Inferior parietal cortex (tissue), 1 donor: Measurements from ENCODE around the gene MYO1H.
"Not testable (repeated sequence)": the region's sequence is repeated elsewhere in the genome, so short reads cannot be mapped to it uniquely, and the experiment has no call there.

Experiments
- DNase-seq: peaks from one replicate; pipeline ENCODE4 v3.0.0-alpha.2; 2016; ENCODE audit errors: extremely low spot score

Gene MYO1H

DNA sequence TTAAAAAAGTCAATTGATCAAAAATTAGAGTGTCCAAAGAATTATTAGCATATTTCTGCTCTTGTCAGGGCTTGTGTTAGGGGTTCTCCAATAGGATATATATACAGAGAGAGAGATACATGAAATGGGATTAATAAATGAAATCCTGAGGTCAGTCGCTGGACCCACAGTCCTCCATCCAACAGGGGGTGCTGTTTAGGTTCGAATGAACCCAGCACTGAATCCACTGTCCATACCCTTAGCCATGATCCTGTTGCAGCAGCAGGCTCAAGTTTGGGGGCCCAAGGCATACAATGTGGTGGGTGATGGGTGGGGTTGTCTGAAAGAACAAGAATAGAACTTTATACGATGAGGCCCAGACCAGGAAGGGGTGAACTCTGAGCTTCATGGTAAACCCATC is 780 bp upstream of the MYO1H start:
- no peak for DNase-seq

GRCh38 chr12:109352184-109352583 is 4.5 kb downstream of the MYO1H start:
- no peak for DNase-seq

DNA sequence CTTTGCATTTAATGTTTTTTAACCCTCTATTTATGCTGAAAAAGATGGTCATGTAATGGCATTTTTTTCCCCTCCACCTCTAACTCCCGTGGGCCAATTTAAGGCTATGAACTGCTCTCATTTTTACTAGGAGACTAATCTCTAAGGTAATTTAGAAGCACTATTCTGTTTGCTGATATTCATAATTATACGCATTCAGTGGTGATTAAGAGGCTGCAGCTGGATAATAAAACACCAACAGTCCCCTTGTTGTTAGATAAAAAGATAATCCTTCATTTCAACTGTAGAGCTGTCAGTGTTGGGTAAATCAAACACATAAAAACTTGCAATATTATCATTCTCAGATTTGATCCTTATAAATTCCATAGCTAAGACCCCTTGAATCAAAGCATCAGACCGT is 8.9 kb downstream of the MYO1H start:
- no peak for DNase-seq

DNA sequence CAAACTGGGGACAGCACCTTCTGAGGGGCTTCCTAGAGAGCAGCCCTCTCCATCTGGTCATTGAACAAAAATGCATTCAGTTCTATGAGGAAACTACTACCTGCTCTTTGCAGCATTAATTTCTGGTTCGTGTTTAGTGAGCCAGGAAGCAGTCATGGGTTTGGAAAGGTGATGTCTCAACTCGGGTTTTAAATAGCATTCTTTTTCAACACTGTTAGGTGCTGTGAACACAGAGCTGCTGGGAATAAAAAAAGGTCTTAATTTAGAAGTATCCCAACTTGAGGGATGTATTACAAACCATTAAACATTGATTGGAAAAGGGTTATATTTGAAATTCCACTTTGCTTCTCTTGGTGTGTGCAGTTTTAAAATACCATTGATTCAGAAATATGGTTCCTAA is 9.3 kb downstream of the MYO1H start:
- DNase-seq = no peak

- DNase-seq = no peak
Measured at GRCh38 chr12:109358154-109358869, 10.6 kb downstream of the MYO1H start.

DNA sequence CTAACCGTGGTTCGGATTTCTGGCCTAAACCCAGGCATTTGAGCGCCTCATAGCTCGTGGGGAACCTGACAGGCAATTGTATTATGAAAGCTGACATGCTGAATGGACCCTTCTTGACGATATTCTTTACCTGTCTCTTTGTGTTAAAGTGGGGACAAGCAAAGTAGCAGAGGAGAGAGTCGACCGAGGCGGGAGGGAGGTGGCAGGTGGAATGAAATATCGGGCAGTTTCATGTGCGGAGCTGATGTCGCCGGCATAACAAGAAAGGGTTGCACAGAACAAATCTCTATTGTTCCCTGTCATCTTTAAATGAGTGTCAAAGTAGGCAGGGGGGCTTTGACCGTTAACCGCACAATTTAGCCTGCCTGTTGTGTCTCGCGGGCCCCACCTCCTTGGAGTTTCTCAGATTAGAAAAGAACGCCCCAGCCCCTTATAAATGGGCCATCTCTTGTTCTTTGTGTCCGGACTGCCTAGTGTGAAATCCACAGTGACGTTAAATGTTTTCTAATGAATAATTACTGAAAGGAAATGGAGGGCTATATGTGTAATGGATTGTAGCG is 11.5 kb downstream of the MYO1H start:
- no peak for DNase-seq

- no peak for DNase-seq
Measured at GRCh38 chr12:109369831-109370230, 22.1 kb downstream of the MYO1H start.

- no peak for DNase-seq
Measured at GRCh38 chr12:109377139-109377685, 29.5 kb downstream of the MYO1H start.

- no peak for DNase-seq
Measured at GRCh38 chr12:109378569-109378968, 30.9 kb downstream of the MYO1H start.

DNA sequence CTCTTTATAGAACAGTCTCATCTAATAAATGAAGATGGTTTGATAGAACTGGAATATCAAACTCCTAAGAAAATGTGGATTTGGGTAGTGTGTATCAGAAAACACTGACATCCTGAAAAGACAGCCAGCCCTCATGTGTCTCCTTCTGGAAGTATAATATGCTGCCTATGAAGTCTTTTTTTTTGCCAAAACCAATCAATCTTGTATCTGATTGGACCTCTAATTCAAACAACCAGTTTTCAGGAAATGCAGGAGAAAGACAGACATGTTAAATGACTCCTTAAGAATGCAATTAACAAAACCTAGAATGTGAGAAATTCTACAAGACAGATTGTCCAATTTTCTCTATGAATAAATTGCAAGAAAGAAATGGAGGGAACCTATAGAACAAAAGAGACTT is 34.3 kb downstream of the MYO1H start:
- DNase-seq = no peak

- DNase-seq = no peak
Measured at GRCh38 chr12:109383240-109383639, 35.5 kb downstream of the MYO1H start.

GRCh38 chr12:109385339-109386058 is 37.8 kb downstream of the MYO1H start:
- peak; percentile 83 for DNase-seq

DNA sequence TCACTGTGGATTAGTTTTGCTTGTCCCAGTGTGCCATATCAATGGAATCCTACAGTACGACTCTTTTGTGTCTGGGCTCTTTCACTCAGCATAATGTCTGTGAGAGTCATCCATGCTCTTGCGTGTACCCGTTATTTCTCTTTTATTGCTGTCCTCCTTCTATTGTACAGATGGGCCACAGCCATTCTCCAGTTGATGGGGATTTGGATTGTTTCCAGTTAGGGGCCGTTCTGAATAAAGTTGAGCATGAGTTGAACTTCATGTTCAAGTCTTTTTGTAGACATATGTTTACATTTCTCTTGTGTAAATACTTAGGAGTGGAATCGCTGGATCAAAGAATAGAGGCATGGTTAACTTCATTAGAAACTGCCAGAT is 38.3 kb downstream of the MYO1H start:
- DNase-seq = no peak

GRCh38 chr12:109387425-109388166 is 39.9 kb downstream of the MYO1H start:
- peak; percentile 49 for DNase-seq

GRCh38 chr12:109388167-109388563 is 40.5 kb downstream of the MYO1H start:
- no peak for DNase-seq

- DNase-seq = no peak
Measured at GRCh38 chr12:109389146-109389545, 41.4 kb downstream of the MYO1H start.

- peak; percentile 84 for DNase-seq
Measured at GRCh38 chr12:109393437-109394345, 46.0 kb downstream of the MYO1H start.

GRCh38 chr12:109394891-109395290 is 47.2 kb downstream of the MYO1H start:
- DNase-seq = no peak

DNA sequence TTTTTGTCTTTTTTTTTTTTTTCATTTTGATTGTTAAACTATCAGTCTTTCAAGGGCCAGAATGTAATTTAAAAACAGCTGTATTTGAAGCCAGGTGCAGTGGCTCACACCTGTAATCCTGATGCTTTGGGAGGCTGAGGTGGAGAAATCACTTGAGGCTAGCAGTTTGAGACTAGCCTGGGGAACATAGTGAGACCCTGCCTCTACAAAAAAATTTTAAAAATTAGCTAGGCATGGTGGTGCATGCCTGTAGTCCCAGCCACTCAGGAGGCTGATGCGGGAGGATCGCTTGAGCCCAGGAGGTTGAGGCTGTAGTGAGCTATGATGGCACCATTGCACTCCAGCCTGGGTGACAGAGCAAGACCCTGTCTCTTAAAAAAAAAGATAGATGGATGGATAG is 57.1 kb downstream of the MYO1H start:
- not testable (repeated sequence) for DNase-seq

GRCh38 chr12:109406147-109406546 is 58.4 kb downstream of the MYO1H start:
- not testable (repeated sequence) for DNase-seq

- no peak for DNase-seq
Measured at GRCh38 chr12:109418848-109419480, 71.3 kb downstream of the MYO1H start.
